HepG2 (cell line): Measurements from ENCODE around the gene APOBEC3H. TPM values are rescaled to one million over a fixed set of nuclear protein-coding genes. Genes with fewer than 3 reads are reported as not detected.

Experiments used
- CEBPB ChIP-seq: IDR thresholded peaks from 2 replicates; pipeline ENCODE4 v1.6.1; 2011; ENCODE audit warnings: low read depth, low read length, improper control_type of control experiment, borderline replicate concordance
- CEBPG ChIP-seq: IDR thresholded peaks from 2 replicates; pipeline ENCODE4 v1.6.1; 2016
- KAT8 ChIP-seq: IDR thresholded peaks from 2 replicates; pipeline ENCODE4 v1.6.1; 2016; ENCODE audit warnings: missing genetic modification reagents, missing compliant biosample characterization
- MLX ChIP-seq: IDR thresholded peaks from 2 replicates; pipeline ENCODE4 v1.6.1; 2016
- MTA3 ChIP-seq: sonication (generic); formaldehyde crosslinking; IDR thresholded peaks from 2 replicates; pipeline ENCODE4 v1.4.0; 2020; ENCODE audit warnings: missing genetic modification reagents
- PATZ1 ChIP-seq: sonication (generic); formaldehyde crosslinking; IDR thresholded peaks from 2 replicates; pipeline ENCODE4 v1.4.0; 2020; ENCODE audit warnings: missing genetic modification reagents
- REPIN1 ChIP-seq: sonication (generic); formaldehyde crosslinking; IDR thresholded peaks from 2 replicates; pipeline ENCODE4 v1.8.0; 2022; ENCODE audit warnings: missing genetic modification reagents, low read depth, mild to moderate bottlenecking, borderline replicate concordance
- THAP7 ChIP-seq: sonication (generic); formaldehyde crosslinking; IDR thresholded peaks from 2 replicates; pipeline ENCODE4 v1.8.1; 2023; ENCODE audit warnings: mild to moderate bottlenecking, missing genetic modification reagents
- ZNF17 ChIP-seq: sonication (generic); formaldehyde crosslinking; IDR thresholded peaks from 2 replicates; pipeline ENCODE4 v1.5.0; 2020; ENCODE audit warnings: mild to moderate bottlenecking, missing genetic modification reagents
- ZNF317 ChIP-seq: sonication (generic); formaldehyde crosslinking; IDR thresholded peaks from 2 replicates; pipeline ENCODE4 v1.5.0; 2020; ENCODE audit warnings: mild to moderate bottlenecking, missing genetic modification reagents
- ZNF687 ChIP-seq: sonication (generic); formaldehyde crosslinking; IDR thresholded peaks from 2 replicates; pipeline ENCODE4 v1.5.1; 2020; ENCODE audit warnings: mild to moderate bottlenecking, missing genetic modification reagents, moderate library complexity
- polyA plus RNA-seq, 8 experiments: library from polyadenylated mRNA; depleted of rRNA in 3 of 8; stranded (reverse) in 7 of 8; unstranded in 1 of 8; fragments of >200 nt; fragmentation: Illumina TruSeq in 4 of 8; extraction: Trizol in 4 of 8; gene quantifications; 2 replicates each; pipeline versions ENCODE4 v1.2.1 to v1.2.3, GENCODE V29; 2011 to 2016; ENCODE audit warnings: low read depth in 4 of 8, missing spikeins in 1 of 8, mixed read lengths in 1 of 8; ENCODE audit not compliant: insufficient read depth in 1 of 8
- total RNA-seq, 5 experiments: library from RNA; depleted of rRNA; stranded (reverse); fragments of >200 nt; fragmentation: Illumina TruSeq; extraction: Trizol; gene quantifications; 2 replicates each; pipeline ENCODE4 v1.2.3, GENCODE V29; 2016; ENCODE audit warnings: low read depth in 1 of 5
- TF ChIP-seq, protein P1 (sequence below): sonication (generic); formaldehyde crosslinking; IDR thresholded peaks from 2 replicates; pipeline ENCODE4 v1.5.1; 2020; ENCODE audit warnings: mild to moderate bottlenecking, missing genetic modification reagents
- TF ChIP-seq, protein P2 (sequence below): IDR thresholded peaks from 2 replicates; pipeline ENCODE4 v1.6.1; 2016; ENCODE audit warnings: mild to moderate bottlenecking

Gene APOBEC3H
- total and polyA plus RNA-seq, 2 of the 13 experiments (the other 11 are each of a cell fraction or from before 2014, with no cell fraction given) = 0.18 to 0.31 TPM

GRCh38 chr22:39055658-39056057, 41.4 kb upstream of the APOBEC3H start (continued):
- TF ChIP-seq THAP7 (CRISPR knock-in tag) = no peak
- TF ChIP-seq PATZ1 (CRISPR knock-in tag) = peak; percentile 93
- TF ChIP-seq CEBPB = 0 out of 2 replicates have a peak, but pooled peaks have one; percentile 14
- no peak for TF ChIP-seq KAT8 (CRISPR knock-in tag)
- no peak for TF ChIP-seq REPIN1 (CRISPR knock-in tag)
- TF ChIP-seq, protein P1, sequence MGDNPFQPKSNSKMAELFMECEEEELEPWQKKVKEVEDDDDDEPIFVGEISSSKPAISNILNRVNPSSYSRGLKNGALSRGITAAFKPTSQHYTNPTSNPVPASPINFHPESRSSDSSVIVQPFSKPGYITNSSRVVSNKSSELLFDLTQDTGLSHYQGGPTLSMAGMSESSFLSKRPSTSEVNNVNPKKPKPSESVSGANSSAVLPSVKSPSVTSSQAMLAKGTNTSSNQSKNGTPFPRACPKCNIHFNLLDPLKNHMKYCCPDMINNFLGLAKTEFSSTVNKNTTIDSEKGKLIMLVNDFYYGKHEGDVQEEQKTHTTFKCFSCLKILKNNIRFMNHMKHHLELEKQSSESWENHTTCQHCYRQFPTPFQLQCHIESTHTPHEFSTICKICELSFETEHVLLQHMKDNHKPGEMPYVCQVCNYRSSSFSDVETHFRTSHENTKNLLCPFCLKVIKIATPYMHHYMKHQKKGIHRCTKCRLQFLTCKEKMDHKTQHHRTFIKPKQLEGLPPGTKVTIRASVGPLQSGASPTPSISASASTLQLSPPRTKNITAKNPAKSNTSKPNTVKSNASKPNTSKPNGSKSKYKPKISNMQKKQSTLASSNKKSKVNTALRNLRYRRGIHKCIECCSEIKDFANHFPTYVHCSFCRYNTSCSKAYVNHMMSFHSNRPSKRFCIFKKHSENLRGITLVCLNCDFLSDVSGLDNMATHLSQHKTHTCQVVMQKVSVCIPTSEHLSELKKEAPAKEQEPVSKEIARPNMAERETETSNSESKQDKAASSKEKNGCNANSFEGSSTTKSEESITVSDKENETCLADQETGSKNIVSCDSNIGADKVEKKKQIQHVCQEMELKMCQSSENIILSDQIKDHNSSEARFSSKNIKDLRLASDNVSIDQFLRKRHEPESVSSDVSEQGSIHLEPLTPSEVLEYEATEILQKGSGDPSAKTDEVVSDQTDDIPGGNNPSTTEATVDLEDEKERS (CRISPR knock-in tag) = peak; percentile 56; the same call in 1 of the 2 replicates
- no peak for TF ChIP-seq ZNF17 (CRISPR knock-in tag)
- TF ChIP-seq ZNF317 (CRISPR knock-in tag) = 0 out of 2 replicates have a peak, but pooled peaks have one; percentile 42
- peak; percentile 47; the same call in 1 of the 2 replicates for TF ChIP-seq CEBPG
- no peak for TF ChIP-seq ZNF687
- TF ChIP-seq MTA3 (CRISPR knock-in tag) = no peak
- peak; percentile 72; the same call in 1 of the 2 replicates for TF ChIP-seq MLX (CRISPR knock-in tag)
- TF ChIP-seq, protein P2, sequence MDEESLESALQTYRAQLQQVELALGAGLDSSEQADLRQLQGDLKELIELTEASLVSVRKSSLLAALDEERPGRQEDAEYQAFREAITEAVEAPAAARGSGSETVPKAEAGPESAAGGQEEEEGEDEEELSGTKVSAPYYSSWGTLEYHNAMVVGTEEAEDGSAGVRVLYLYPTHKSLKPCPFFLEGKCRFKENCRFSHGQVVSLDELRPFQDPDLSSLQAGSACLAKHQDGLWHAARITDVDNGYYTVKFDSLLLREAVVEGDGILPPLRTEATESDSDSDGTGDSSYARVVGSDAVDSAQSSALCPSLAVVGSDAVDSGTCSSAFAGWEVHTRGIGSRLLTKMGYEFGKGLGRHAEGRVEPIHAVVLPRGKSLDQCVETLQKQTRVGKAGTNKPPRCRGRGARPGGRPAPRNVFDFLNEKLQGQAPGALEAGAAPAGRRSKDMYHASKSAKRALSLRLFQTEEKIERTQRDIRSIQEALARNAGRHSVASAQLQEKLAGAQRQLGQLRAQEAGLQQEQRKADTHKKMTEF (CRISPR knock-in tag) = no peak
